ENCODE measurements around the gene MTHFD1L.

MTHFD1L gene

GRCh38 chr6:151139524-151139923 is 274.0 kb downstream of the MTHFD1L start:
- H3K4me1 ChIP-seq (ENCODE audit: control insufficient read depth, low read length) = peaks cover 7% of the 10 kb centered on the region
- TF ChIP-seq CTCF (IDR thresholded peaks at IDR 0.05; ENCODE audit: low read depth, low read length, poor library complexity, severe bottlenecking) (no peak), EZH2phosphoT487 (IDR thresholded peaks at IDR 0.05; ENCODE audit: borderline replicate concordance, low read length) (no peak)
- H3K9me3 ChIP-seq (ENCODE audit: control insufficient read depth, insufficient read depth, low read length) = no peaks in the 10 kb centered on the region
- H3K4me3 ChIP-seq (ENCODE audit: low read length) = no peak overlapping the region
- H3K9me2 ChIP-seq (replicated peaks; ENCODE audit: control insufficient read depth, low read length) = no peaks in the 10 kb centered on the region
- H3K79me2 ChIP-seq (ENCODE audit: control insufficient read depth, low read length) = no peaks in the 10 kb centered on the region
- no peak overlapping the region for H3K4me2 ChIP-seq (ENCODE audit: low read length)
- H3K27ac ChIP-seq (ENCODE audit: low read depth, low read length) = no peak overlapping the region
- peaks cover 5% of the 10 kb centered on the region; the same call in 1 of the 2 replicates for H3K27me3 ChIP-seq (ENCODE audit: control insufficient read depth, low read length)
- H4K20me1 ChIP-seq (ENCODE audit: control insufficient read depth, insufficient read depth, low read depth, low read length) = no peaks in the 10 kb centered on the region
- no peaks in the 10 kb centered on the region for H3F3A ChIP-seq (ENCODE audit: control insufficient read depth, insufficient read depth)
- no peaks in the 10 kb centered on the region for H3K36me3 ChIP-seq (ENCODE audit: control insufficient read depth, low read length)

GRCh38 chr6:151140767-151141166 is 275.3 kb downstream of the MTHFD1L start:
- H3K79me2 ChIP-seq (ENCODE audit: control insufficient read depth, low read length) = no peaks in the 10 kb centered on the region
- no peaks in the 10 kb centered on the region for H3K36me3 ChIP-seq (ENCODE audit: control insufficient read depth, low read length)
- H3K27ac ChIP-seq (ENCODE audit: low read depth, low read length) = no peak overlapping the region
- TF ChIP-seq EZH2phosphoT487 (IDR thresholded peaks at IDR 0.05; ENCODE audit: borderline replicate concordance, low read length) (no peak), CTCF (IDR thresholded peaks at IDR 0.05; ENCODE audit: low read depth, low read length, poor library complexity, severe bottlenecking) (no peak)
- no peaks in the 10 kb centered on the region for H3K9me2 ChIP-seq (replicated peaks; ENCODE audit: control insufficient read depth, low read length)
- H3K4me1 ChIP-seq (ENCODE audit: control insufficient read depth, low read length) = peaks cover 7% of the 10 kb centered on the region
- no peaks in the 10 kb centered on the region for H4K20me1 ChIP-seq (ENCODE audit: control insufficient read depth, insufficient read depth, low read depth, low read length)
- no peaks in the 10 kb centered on the region for H3K9me3 ChIP-seq (ENCODE audit: control insufficient read depth, insufficient read depth, low read length)
- no peak overlapping the region for H3K4me3 ChIP-seq (ENCODE audit: low read length)
- no peaks in the 10 kb centered on the region for H3F3A ChIP-seq (ENCODE audit: control insufficient read depth, insufficient read depth)
- H3K27me3 ChIP-seq (ENCODE audit: control insufficient read depth, low read length) = peaks cover 5% of the 10 kb centered on the region; the same call in 1 of the 2 replicates
- no peak overlapping the region for H3K4me2 ChIP-seq (ENCODE audit: low read length)

GRCh38 chr6:151141685-151142084 is 276.2 kb downstream of the MTHFD1L start:
- Histone ChIP-seq H3K9me2 (replicated peaks; ENCODE audit: control insufficient read depth, low read length) (no peaks in the 10 kb centered on the region), H3F3A (ENCODE audit: control insufficient read depth, insufficient read depth) (no peaks in the 10 kb centered on the region), H3K27ac (ENCODE audit: low read depth, low read length) (no peak overlapping the region), H3K36me3 (ENCODE audit: control insufficient read depth, low read length) (no peaks in the 10 kb centered on the region), H4K20me1 (ENCODE audit: control insufficient read depth, insufficient read depth, low read depth, low read length) (no peaks in the 10 kb centered on the region), H3K79me2 (ENCODE audit: control insufficient read depth, low read length) (no peaks in the 10 kb centered on the region), H3K4me1 (ENCODE audit: control insufficient read depth, low read length) (peaks cover 7% of the 10 kb centered on the region), H3K9me3 (ENCODE audit: control insufficient read depth, insufficient read depth, low read length) (no peaks in the 10 kb centered on the region), H3K27me3 (ENCODE audit: control insufficient read depth, low read length) (peaks cover under 1% of the 10 kb centered on the region; the same call in 1 of the 2 replicates), H3K4me3 (ENCODE audit: low read length) (no peak overlapping the region), H3K4me2 (ENCODE audit: low read length) (no peak overlapping the region)
- TF ChIP-seq EZH2phosphoT487 (IDR thresholded peaks at IDR 0.05; ENCODE audit: borderline replicate concordance, low read length) (no peak), CTCF (IDR thresholded peaks at IDR 0.05; ENCODE audit: low read depth, low read length, poor library complexity, severe bottlenecking) (no peak)

Measured in DOHH2 (cell line).